HG02938 (cell line): ENCODE data around the gene GAS2L2.
"Not testable (repeated sequence)": the region's sequence is repeated elsewhere in the genome, so short reads cannot be mapped to it uniquely, and the experiment has no call there.

Source experiments
- ATAC-seq: cut with Tn5 transposase; IDR thresholded peaks from one replicate; pipeline ENCODE4 v1.9.1; 2021; ENCODE audit warnings: mild to moderate bottlenecking, moderate library complexity; ENCODE audit not compliant: unreplicated experiment

The GAS2L2 gene

DNA sequence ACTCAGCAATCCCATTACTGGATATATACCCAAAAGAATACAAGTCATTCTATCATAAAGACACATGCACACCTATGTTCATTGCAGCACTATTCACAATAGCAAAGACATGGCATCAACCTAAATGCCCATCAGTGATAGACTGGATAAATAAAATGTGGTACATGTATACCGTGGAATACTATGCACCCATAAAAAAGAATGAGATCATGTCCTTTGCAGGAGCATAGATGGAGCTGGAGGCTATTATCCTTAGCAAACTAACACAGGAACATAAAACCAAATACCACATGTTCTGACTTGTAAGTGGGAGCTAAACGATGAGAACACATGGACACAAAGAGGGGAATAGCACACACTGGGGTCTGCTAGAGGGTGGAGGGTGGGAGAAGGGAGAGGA is 49.7 kb downstream of the GAS2L2 start:
- not testable (repeated sequence) for ATAC-seq

DNA sequence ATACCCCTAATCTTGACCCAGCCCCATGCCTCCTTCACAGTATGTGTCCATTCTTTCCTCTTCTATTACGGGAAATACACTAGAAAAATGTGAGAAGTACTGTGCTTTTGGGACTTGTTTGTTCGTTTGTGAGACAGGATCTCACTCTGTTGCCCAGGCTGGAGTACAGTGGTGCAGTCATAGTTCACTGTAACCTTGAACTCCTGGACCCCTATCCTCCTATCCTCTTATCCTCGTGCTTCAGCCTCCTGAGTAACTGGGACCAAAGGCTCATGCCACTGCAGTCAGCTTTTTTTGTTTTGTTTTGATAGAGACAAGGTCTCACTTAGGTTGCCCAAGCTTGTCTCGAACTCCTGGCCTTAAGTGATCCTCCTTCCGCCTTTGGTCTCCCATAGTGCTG is 51.5 kb downstream of the GAS2L2 start:
- no peak for ATAC-seq

DNA sequence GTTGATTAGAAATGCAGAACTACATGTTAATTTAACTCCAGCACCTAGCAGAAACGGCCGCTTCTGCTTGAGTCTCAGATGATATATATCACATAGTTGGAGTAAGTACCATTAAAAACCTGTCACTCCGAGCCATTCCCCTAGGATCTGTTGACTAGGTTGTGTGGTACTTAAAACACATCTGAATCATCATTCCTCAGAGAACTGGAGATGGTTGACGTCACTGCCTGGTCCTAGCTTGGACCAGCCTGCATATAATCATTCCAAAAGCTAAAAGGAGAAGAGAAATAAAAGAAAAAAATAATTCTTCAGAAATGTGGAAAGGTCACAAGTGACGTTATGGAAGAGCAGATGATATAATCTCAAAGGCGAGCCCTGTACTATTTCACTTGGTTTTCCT is 52.9 kb downstream of the GAS2L2 start:
- ATAC-seq, result no peak

DNA sequence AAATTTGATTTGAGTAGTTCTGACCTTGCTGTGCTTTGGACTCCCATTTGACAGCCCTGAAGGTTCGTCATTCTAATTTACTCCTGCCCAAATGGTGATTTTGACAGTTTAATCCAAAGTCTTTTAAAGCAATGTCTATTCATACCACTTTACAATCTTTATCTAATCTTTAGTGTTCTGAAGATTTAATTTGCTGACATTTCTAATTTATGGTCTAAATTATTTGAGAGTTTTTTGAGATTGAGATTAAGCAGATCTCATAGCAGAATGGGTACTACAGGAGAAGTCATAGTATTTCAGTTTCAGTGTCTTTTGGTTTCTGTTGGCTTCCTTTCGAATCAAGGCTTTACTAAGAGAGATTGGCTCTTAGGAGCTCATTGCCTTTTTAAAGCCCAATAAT is 54.2 kb downstream of the GAS2L2 start:
- ATAC-seq, result no peak

DNA sequence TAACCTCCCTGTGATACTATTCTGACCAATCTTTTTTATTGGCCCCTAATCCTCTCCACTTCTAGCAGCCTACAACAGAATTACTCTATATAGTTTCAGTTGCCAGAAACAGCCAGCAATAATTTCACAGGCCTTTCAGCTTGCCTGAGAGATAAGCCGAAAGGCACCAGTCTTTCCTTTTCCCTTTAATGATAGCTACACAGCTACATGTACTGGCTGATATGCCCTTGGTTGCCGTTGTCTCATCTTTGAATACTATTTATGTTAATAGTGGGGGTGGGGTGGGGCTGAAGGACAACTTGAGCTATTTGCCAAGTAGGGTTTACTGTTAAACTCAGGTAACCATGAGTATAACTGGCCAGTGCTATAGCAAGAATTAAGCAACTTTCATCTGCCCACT is 57.4 kb downstream of the GAS2L2 start:
- ATAC-seq, result no peak

DNA sequence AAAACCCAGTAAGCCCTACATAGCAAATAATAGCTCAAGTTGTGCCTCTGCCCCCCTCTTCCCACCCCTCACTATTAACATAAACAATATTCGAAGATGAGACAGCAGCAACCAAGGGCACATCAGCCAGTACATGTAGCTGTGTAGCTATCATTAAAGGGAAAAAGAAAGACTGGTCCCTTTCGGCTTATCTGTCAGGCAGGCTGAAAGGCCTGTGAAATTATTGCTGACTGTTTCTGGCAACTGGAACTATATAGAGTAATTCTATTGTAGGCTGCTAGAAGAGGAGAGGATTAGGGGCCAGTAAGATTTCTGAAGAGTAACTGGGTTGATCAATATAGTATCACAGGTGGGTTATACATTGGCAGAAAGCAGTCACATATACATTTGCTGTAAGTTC is 58.1 kb downstream of the GAS2L2 start:
- ATAC-seq, result no peak
